GF-D8 (cell line): ENCODE measurements around the gene TFPI.
"Not testable (repeated sequence)": the region's sequence is repeated elsewhere in the genome, so short reads cannot be mapped to it uniquely, and the experiment has no call there.

Experiments used
- DNase-seq: peaks from one replicate; lab custom pipeline; 2025; lab: John Stamatoyannopoulos, UW

TFPI gene

DNA sequence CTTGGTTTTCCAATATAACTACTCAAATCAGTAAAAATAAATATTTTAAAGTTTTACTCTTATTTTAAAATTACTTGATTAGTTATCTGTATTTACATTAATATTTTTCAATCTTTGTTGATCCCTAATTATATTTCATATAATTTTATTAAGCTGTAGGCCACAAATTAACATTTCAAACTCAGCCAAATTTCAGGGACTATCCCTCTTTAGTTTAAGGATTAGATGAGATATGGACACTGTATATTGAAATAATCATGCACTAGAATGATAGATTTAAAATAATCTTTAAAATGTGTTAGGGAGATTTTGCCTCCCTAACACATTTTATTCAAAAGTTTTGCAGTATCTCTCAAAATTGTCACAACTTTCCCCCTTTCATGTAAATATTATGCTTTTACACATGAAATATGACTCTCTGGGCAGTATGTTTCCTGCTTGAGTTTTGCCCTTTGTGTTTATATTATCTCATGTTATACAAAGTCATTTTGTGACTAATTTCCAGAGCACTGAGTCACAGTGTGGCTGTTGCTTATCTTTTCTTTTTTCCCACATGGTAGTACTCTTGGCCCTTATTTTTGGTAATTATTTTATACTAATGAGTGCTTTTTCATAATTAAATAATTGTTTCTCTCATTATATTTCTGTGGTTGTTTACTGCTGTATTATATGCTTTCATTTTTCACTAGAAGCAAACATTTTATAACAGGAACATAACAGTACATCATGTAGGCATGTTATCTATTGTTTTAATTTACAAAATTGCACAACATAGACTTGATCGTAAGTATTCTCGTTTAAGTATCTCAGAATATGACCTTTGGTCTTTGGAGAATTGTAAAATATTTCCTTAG is 1.2 kb downstream of the TFPI start:
- DNase-seq, result no peak

DNA sequence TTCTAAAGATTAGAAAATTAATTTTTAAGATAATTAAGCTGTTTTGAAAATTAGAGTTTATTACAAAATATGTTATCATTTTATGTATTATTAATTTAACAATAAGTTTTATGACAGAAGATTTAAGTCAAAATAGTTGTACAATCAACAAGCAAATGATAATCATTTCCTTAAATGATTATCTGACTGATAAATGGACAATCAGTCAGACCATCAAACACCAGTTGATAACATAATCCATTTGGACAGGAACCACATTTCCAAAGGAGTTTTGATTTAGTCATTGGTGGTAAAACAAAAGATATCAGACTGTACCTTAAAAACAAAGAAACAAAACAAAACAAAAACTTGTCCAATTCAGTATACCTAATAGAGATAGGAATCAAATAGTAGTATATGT is 1.9 kb downstream of the TFPI start:
- DNase-seq, result no peak

DNA sequence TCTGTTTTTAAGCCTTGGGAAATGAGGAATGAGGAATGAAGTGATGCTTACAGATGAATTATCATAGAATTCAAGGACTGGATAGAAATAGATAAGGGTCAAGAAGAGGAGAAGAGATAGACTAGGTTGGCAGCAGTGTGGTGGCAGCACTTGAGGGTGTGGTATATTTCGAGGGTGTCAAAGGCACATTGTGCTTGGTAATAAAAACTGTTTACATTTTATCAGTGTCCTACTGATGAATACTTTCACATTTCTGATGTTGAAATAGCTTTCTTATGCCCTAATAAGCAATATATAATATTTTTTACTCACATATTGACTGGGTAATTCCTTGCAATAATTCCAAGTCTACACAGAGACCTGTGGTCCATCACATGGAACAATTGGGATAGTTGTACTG is 3.4 kb downstream of the TFPI start:
- DNase-seq, result no peak

DNA sequence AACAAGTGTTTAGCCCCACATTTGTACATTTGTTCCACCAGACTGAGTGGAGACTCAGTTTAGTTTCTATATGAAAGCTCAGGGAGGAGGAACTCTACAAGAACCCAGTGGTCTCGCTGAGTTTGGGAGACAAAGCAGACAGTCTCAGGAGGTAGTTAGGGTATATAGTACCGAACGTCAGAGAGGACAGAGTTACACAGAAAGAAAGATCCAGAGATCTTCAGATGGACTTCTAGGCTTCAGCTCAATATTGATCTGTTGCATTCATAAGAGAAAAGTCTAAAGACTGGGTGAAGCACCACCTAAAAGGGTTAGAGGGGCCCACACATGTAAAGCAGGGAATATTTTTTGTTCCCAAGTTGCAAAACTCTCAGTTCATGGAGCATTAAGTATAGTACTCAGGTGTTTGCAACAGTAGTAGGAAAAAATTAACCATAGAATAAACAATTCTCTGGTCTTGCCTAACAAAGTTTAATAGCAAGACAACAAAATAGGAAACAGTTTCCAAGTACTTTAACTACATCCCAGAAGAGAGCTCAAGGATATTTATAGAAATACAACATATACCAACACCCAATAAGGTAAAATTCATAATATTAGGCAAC is 4.2 kb downstream of the TFPI start:
- no peak for DNase-seq

DNA sequence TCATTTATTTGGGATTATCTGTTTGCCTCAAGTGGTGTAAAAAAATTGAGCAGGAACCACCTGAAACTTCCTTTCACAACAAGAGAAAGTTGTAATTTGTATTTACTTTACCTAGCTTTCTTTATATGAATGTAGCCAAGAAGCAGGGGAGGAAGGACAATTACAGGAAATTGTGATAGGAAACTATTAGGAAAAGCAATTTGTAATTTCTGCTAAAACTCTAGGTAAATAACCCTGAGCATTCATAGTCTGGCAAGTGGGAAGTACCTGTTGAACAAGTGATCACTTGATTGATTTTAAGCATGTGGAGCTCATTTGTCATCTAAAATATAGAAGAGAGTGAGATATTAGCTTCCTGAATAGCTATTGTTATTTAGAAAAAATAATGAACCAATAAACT is 5.0 kb downstream of the TFPI start:
- DNase-seq, result no peak

DNA sequence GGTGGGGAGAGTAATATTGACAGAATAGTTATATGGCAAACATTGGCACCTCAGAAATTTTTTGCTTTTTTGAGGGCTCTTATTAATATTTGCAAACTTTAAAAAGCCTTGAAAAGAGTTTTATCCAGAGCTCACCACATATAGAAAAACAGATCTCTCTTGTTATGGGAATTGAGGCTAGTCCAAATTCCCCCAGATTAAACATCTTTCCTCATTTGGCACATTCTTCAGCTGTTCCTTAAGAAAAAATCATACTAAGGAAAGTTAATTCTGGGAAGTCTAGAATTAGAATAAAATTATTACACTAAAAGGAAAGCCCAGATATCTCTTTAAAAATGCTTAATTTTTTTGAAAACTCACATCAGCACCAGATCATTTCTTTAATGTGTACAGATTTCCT is 5.6 kb downstream of the TFPI start:
- no peak for DNase-seq

DNA sequence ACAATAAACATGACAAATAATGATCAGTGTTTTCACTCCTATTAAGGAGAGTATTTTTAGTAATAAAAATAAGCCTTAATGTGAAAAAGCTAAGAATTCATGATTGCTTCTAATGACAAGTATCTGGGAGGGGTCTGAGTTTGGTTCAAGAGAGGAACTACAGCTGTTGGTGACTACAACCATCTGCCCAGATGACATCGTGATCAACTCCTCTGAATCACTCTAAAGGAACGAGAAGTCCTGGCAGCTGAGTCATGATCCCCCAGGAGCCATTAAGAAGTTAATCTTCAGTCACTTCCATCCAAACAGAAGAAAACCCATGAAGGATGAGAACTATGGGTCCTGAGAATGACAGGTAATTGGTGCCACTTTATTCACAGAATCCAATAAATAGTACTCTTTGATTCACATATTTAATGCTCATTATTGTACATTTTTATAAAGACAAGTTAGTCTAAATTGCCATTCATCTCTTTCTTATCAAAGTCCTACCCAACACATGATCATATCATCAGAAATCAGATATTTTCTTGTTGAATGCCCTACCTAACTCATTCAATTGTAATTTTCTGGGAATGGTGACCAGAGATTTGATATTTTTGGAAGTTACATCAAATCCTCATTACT is 6.8 kb downstream of the TFPI start:
- no peak for DNase-seq

DNA sequence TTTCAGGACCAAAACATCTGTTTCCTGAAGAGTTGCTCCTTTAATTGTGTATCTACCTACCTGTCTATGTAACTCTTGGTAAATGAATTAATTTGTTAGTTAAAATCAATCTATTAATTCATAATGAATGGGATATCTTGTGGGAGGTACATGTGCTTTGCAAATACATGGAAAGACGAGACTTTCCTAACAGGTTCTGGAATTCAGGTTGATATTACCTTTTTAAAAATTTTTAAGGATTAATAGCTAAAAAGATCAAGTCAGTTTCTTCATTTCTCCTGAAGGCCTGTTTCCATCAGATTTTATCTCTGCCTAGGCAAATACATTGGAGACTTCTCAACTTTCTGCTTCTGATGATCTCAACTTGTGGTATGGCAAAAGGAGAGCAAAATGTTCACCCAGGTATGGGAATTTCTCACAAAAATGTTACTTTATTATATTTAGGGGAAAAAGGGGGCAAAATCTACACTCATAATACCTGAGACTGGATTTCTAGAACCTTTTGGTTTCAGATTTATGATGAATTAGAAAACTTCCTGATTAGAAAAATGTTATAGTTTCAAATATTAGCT is 7.4 kb downstream of the TFPI start:
- no peak for DNase-seq

DNA sequence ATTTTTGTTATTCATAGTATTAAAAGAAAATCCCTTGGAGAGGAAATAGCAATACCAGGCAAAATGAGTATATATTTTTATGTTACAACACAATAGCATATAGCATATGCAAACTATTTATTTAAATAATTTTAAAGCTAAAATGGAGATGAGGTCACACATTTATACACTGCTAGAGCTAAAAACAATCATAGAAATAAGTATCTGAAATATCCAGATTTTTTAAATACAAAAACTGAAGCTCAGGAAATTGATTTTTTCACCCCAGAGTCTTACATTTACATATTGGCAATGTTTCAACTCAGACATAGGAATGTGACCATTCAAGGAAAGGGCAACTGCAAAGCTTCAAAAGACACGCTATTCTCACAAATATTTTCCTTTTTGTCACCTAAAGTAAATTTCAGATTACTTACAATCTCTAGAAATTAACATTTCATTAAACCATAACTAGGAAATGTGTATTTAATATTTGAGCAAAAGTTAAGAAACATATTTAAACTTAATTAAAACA is 8.9 kb downstream of the TFPI start:
- DNase-seq, result no peak

DNA sequence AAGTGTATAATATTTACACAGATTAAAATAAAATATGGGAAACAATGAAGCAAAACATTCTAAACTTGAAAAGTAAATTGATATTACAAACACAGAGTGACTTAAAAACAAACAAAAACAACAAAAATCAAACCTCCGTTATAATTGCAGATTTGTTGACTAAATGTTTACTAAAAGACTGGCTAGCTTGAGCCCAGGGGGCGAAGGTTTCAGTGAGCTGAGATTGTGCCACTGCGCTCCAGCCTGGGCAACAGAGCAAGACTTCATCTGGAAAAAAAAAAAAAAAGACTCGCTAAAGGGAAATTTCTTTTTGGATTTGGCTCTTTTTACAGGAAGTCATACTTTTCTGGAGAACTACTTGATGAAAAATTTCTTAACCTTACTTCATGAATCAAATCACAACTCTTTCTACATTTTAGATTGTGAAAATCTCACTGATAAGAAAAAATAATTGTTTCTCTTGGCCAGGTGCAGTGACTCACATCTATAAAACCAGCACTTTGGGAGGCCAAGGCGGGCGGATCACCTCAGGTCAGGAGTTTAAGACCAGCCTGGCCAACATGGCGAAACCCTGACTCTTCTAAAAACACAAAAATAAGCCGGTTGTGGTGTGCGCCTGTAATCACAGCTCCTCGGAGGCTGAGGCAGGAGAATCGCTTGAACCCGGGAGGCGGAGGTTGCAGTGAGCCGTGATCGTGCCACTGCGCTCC is 9.7 kb downstream of the TFPI start:
- DNase-seq, result no peak

DNA sequence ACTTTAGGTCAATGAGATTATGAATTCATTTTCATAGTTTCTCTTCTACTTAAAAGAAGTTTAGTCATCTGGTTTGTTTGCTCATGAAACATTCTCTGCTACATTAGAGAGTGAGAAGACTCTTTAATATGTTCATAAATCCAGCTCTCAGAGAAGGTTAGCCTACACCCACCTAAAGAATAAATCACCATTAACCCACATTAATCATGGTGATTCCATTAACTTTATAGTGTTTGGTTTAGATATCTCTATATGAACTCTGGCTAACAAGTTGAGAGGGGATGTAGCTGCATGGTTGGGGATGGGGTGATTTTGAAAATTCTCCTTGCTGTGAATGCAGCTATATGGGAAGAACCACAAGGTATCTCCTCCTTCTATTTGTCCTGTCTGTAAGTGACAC is 10.7 kb downstream of the TFPI start:
- DNase-seq, result no peak

DNA sequence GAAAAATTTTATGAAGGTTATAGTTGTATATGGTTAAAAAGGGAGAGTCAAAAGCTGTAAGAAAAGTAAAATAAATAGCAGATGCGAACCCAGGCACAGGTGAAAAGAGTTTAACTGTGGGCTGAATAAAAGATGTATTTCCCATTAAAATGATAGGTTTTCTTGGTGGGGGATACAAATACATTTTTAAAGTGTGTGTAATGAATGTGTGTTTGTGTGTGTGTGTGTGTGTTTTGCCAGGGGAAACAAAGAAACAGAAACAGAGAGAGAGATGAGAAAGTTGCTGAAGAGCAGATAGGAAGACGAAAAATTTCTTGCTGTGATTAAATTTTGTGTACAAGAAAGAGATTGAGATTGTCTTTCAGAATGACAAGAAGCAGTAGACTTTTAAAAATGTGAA is 12.1 kb downstream of the TFPI start:
- no peak for DNase-seq

DNA sequence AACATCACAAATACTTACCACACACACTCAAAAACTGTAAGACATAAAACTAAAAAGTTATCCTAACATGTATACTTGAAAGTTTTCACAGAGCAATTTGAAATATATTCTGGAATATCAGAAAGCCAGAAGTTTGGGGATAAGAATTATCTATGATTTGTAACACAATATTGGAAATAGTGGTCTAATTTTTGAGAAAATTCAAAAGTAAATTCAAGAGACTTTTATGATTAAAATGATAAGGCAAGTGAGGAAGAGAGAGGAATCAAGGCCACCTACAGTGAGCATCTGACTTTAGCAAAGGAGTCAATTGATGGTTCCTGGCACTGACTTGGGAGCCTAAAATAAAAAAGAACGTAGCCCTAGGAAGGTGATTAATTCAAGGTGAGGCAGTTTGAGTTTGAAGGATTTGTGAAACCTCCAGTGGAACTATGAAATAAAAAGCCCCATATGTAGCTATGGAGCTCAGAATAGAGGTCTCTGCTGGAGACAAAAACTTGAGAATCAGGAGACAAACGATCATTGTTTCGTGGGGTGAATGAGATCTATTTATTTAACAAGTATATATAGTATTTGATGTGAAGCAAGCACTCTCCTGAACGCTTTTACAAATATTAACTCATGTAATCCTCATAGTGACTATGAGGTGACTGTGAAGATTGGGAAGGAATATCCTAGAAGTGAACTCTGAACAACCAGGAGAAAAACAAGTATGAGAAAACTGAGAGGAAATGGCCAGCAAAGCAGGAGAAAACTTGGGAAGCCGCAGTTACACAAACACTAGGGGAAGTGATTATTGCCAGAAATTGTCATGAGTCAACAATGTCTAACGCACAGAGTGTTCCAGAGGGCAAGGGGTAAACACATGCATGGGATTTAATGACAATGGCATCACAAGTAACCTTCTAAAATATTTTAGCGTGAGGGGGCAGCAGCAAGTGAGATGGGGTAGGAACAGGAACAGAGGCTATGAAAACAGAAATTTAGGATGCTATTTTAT is 12.8 kb downstream of the TFPI start:
- no peak for DNase-seq

DNA sequence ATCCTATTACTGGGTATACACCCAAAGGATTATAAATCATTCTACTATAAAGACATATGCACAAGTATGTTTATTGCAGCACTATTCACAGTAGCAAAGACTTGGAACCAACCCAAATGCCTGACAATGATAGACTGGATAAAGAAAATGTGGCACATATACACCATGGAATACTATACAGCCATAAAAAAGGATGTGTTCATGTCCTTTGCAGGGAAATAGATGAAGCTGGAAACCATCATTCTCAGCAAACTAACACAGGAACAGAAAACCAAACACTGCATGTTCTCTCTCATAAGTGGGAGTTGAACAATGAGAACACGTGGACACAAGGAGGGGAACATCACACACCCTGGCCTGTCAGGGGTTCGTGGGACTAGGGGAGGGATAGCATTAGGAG is 16.0 kb downstream of the TFPI start:
- DNase-seq, result not testable (repeated sequence)

DNA sequence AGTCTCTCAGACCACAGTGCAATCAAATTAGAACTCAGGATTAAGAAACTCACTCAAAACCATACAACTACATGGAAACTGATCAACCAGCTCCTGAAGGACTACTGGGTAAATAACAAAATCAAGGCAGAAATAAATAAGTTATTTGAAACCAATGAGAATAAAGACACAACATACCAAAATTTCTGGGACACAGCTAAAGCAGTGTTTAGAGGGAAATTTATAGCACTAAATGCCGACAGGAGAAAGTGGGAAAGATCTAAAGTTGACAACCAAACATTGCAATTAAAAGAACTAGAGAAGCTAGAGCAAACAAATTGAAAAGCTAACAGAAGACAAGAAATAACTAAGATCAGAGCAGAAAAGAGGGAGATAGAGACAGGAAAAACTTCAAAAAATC is 18.9 kb downstream of the TFPI start:
- not testable (repeated sequence) for DNase-seq

DNA sequence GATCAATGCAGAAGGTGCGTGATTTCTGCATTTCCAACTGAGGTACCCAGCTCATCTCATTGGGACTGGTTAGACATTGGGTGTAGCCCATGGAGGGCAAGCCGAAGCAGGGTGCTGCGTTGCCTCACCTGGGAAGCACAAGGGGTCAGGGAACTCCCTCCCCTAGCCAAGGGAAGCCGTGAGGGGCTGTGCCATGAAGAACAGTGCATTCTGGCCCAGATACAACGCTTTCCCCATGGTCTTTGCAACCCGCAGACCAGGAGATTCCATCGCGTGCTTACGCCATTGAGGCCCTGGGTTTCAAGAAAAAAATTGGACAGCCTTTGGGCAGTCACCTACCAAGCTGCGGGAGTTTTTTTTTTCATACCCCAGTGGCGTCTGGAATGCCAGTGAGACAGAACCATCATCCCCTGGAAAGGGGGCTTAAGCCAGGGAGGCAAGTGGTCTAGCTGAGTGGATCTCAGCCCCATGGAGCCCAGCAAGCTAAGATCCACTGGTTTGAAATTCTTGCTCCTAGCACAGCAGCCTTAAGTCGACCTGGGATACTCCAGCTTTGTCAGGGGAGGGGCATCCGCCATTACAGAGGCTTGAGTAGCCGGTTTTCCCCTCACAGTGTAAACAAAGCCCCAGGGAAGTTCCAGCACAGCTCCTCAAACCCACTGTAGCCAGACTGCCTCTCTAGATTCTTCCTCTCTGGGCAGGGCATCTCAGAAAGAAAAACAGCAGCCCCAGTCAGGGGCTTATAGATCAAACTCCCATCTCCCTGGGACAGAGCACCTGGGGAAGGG is 21.7 kb downstream of the TFPI start:
- no peak for DNase-seq

DNA sequence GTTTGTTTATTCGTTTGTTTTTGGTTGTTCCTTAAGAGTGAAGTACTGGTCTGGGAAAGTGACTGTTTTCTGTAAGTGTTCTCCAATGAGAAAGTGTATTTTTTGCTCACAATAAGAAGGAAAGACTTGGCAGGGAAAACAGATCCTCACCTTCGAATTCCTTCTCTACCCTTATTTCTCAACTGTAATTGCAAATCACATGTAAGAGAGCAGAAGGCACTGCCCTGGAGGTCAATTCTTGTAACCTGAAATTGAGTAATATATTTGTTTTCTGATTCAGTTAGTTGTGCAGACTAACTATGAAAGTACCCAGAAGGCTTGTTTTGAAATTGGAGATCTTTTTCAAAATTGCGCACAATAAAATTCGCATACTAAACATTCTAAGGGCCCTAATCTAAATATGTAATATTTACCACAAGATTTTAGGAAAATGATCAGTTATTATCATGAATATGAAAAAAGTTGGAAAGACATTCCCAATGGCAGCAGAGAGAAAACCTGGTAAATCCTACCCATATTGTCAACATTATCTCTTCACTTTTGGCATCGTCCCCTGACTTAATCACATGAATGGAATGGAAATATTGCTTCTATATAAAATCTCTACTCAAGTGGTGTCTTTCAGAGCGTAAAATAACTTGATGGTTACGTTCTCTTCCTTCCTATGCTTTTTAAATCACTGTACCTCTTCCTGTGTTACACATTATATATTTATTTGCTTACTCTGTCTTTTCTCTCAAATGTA is 24.1 kb downstream of the TFPI start:
- no peak for DNase-seq

DNA sequence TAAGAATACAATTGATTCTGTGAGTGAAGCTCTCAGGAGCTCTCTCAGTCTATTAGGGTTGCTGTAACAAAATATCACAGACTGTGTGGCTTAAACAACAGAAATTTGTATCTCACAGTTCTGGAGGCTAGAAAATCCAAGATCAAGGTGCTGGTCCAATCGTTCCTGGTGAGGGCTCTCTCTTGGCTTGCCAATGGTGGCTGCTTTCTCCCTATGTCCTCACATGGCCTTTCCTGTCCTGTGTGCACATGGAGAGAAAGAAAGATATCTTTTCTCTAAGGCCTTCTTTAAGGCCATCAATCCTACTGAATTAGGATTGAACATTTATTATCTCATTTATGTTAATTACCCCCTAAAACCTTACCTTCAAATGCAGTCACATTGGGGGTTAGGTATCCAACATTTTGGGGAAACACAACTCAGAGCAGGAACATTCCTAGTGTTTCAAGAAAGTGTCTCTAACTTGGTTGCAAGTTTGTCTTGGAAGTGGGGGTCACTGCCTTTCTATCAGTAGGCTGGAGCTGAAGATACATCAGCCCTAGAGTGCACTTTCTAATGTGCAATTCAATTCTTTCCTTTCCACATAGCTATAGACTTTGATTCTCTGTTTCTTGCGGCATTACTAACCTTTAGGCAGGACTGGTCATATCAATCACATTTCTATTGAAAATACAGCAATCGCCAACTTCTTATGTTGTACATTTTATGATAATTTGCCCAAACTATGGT is 24.8 kb downstream of the TFPI start:
- DNase-seq, result no peak

DNA sequence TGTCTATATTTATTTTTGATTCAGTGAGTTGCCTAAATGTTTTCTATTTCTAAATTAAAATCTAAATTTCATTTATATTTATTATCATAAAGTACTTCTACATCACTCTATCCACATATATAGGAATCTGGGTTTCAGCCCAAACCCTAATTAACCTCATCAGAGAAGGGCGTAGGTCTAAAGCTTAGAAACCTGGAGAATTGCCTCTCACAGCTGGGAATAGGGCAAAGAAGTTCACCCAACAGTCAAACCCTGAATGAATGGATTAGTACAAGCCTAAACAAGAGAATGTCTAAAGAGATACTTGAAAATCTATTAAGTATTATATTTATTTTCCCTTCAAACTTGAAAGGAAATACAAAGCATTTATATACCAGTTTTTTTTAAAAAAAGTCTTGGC is 26.2 kb downstream of the TFPI start:
- no peak for DNase-seq
